Endometrial microvascular endothelial cells (primary cell): ENCODE measurements around the gene RNF183. TPM values are rescaled to one million over a fixed set of nuclear protein-coding genes. Genes with fewer than 3 reads are reported as not detected.

ENCODE experiments used
- in situ Hi-C: cut with HindIII; loops from 2 replicates; pipeline ENCODE4 v1.10.0; 2017; ENCODE audit warnings: low sequenced_read_pairs, low pct_unique_long_range_greater_than_20kb; ENCODE audit errors: inconsistent ontology term
- total RNA-seq: library from RNA; depleted of rRNA; stranded (reverse); fragments of >200 nt; gene quantifications from one replicate; pipeline ENCODE4 v1.2.3, GENCODE V29; 2015; ENCODE audit errors: inconsistent ontology term

Gene RNF183, protein sequence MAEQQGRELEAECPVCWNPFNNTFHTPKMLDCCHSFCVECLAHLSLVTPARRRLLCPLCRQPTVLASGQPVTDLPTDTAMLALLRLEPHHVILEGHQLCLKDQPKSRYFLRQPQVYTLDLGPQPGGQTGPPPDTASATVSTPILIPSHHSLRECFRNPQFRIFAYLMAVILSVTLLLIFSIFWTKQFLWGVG
- total RNA-seq = not detected

DNA sequence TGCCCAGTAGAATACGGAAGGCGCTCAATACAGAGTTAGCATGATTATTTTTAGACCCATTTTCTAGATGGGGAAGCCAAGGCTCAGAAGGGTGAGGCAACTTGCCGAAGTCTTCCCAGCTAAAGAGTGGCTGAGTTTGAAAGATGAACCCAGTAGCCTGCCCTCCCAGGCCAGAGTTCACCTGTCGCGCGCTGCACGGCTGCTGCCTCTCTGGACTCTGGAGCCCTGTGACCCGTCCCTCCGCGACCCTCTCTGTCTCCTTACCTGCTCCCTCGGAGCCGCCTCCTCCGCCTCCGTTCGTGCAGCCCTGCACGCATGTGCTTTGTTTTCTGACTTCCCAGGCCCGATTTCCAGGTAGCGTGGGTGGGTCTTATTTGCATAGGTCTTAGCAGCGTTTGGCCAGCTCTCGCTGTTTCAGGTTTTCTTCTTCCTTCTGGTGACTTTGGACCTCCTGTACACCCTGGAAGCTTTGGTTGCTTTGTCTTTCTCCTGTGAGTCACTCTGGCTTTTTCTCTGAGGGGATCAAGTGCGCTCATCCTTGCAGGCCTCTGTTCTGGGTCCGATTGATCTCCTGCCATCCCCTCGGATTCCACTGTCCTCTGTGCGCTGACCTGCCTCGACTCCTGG is at the start of gene RNF183:
Gene RNF183, minus strand, starts transcription at position 585 of the 627 bp plus-strand sequence. CDS start 5,192 bp downstream, outside the sequence.
- in situ Hi-C loops = no loop called here

DNA sequence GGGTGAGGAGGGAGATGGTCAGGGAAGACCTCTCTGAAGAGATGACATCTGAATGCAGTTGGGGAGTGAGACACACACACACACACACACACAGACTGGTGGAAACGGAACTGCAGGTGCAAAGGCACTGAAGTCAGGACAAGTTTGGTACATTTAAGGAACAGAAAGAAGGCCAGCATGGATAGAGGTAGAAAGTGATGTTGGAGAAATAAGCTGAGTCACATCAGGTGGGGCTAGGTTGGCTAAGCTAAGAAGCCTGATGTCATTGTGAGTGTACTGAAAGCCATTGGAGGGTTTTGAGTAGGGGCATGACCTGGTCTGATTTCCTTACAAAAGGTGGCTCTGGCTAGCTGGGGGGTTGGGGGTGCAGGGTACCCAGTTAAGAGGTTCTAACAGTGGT is 49.2 kb upstream of the RNF183 start:
- in situ Hi-C loops = no loop called here

DNA sequence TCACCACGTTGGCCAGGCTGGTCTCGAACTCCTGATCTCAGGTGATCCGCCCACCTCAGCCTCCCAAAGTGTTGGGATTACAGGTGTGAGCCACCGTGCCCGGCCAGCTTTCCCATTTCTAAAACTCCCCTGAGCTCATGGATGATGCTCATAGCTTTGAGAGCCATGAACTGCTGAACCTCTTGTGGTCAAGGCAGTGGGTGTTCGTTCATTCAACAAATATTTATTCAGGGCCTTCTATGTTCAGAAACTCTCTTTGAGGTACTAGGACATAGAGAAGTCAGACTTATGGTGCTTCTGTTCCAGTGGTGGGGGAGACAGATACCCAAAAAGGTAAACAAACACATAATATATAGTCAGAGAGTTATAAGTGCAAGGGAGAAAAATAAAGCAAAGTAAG is 48.8 kb upstream of the RNF183 start:
- in situ Hi-C loops = no loop called here

DNA sequence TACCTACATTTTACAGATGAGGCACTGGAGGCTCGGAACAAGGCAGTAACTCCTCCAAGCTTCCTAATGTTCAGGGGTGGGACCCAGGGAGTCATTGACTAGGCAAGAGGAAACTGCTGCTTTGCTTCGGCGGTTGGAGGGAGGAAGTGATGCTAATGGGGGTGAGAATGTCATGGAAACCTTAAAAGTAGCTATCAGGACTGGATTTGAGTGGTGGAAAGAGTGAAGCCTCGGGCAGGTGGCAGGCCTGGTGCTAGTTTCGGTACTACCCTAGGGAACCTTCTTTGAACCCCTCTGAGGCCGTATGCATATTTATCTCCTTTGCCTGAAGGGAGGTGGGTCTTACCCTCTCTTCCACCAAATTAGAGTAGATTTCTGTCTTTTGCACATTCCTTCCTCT is 47.8 kb upstream of the RNF183 start:
- in situ Hi-C loops = no loop called here

DNA sequence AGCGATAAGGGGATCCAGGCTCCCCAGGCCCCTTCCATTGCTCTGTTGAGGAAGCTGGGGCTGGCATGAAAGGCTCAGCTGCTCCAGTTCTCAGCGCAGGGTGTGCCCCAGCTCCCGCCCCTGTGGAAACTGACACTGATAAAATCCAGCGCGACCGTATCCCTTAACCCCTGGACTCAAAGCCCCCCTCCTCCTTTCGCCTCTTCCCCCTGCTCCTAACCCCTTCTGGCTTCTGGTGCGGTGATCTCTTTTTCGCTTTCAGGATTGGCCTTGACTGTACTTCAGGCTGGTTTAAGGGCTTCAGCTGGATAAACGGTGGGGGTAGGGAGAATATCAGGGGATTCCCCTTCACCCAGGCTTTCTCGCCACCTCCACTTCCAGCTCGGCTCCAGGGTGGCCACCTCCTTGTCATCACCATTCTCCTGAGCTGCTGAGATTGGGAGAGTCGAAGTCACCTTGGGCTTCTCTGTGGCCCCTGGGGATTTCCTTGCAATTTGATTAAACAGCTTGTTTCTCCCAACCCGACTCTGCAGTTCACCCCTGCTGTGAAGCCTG is 47.0 kb upstream of the RNF183 start:
- in situ Hi-C loops = no loop called here

DNA sequence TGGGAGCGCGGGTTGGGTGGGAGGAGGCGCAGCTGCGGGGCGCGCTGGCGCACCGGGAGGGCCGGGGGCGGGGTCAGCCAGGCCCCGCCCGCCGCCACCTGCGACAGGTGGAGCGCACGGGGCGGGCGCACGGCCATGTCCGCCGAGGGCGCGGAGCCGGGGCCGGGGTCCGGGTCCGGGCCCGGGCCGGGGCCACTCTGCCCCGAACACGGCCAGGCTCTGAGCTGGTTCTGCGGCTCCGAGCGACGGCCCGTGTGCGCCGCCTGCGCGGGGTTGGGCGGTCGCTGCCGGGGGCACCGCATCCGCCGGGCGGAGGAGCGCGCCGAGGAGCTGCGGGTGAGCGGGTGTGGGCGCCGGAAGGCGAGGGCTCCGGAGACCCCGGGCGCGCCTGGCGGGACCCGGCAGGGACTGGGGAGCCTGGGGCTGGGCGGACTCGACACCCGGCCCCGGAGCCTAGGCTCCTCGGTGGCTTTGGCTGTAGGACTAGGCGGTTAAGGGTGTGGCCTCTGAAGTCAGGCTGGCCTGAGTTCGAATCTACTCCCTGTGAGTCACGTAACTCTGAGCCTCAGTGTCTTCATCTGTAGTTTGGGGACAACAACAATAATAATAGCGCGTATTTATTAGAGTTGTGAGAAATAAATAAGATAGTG is 46.4 kb upstream of the RNF183 start, which contains the start of gene BSPRY:
Gene BSPRY, plus strand, starts transcription at position 97 of the 650 bp plus-strand sequence. Its CDS starts 39 bp downstream, at position 136.
- in situ Hi-C loops = no loop called here

DNA sequence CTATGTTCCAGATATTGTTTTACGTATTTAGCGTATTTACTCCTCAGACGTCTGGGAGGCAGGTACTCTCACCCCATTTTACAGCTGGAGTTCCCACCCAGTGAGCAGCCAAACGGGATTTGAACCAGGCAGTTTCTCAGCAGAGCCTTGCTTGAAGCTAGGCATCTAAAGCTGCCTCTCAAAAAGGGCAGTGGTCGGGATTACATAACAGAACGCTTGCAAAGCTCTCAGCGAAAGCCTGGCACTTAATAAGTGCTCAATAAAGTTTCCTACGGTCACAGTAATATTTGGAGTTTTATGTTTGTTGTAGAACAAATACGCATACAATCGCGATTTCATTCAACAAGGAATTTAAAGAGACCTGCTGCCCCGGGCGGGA is 45.9 kb upstream of the RNF183 start:
- in situ Hi-C loops = no loop called here

DNA sequence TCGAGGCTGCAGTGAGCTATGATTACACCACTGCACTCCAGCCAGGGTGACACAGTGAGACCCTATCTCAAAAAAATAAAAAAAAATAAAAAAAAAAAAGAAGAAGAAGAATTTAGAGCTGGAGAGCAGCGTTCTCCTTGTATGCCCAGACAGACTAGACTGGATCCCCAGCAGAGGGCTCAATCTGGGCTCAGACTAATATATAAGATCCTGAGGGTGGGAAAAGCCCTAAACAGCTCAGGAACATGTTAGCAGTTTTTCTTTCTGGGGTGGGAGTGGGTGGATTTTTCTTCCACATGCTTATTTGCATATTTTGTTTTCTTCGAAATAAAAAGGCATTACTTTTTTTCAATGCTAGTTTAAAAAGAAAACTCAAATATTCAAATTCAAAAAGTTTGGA is 45.3 kb upstream of the RNF183 start:
- in situ Hi-C loops = no loop called here

DNA sequence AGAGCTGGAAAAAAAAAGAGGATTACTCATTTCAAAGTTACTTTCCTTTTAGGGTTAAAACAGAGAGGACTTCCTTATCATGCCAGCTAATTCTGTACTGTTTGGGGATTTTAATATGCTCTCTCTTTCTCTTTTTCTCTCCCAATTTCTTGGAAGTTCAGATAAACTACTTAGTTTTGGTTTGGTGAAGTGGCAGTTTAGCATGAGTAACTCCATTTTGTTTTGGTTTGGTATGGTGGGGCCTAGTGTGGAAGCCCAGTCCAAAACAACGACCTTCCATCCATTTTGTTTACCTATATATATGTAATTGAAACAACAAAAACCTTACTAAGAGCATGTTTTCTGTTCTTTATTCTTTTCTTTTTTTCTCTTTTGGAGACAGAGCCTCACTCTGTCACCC is 42.5 kb upstream of the RNF183 start:
- in situ Hi-C loops = no loop called here

DNA sequence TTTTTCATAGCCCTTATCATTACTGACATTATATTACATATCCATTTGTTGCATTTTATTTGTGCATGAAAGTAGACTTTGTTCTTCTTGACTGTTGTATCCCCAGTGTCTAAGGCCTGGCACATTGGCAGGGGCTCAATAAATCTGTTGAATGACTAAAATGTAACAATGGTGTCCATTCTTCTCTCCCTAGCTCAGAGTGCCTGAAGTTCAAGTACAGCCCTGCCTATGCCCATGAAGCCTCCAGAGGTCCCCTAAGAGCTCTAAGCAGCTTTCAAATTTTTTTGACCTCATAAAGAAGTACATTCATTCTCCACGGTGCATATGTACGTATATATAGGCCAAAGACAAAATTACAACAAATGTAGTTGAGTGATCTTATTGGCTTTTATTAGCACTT is 42.0 kb upstream of the RNF183 start:
- in situ Hi-C loops = no loop called here

DNA sequence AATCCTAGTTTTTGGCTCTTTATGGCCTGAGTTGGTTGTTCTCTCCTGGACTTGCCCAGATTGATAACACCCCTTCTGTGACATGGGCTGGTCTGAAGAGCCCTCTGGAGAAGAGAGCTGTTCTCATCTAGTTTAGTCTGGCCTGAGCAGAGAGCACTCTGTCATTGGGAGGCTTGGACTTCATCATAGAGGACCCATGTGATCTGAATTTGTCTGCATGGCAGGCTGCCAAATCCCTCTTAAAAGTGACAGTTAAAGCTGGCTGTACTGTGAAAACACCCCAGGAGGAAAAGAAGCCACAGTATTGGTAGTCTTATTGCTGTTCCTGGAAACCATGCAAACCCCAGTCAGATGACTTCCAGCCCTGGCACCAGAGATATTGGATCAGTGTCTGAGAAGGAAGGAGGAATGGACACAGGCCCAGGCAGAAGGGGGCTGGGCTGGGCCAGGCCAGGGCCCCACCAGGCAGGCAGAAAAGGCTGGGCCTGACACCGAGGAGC is 40.6 kb upstream of the RNF183 start:
- in situ Hi-C loops = no loop called here

DNA sequence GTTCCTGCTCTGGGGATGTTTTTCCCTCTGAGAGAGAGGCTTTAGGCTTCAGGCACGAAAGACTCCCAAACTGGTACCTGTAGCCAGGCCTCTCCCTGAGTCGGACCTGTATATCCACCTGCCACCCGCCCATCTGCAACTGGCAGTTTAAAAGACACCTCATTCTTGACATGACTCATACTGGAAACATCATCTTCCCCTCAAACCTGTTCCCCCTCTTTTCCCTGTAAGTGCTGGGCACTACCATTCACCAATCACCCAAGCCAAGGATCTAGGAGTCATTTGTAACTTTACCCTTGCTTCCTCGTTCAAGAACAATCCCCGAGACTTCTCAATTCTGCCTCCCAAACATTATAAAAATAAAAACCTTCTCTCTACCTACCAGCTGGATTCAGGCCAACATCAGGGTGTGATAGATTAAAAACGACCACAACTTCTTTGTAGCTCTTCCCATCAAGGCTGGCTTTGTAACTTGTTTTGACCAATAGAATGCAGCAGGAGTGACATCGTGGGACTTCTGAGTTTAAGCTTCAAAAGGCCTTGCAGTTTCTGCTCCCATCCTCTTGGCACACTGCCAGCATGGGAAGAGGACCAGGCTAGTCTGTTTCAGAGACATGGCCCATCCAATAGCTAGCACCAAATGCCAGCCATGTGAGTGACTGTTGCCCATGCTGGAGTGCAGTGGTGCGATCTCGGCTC is 38.7 kb upstream of the RNF183 start:
- in situ Hi-C loops = no loop called here

DNA sequence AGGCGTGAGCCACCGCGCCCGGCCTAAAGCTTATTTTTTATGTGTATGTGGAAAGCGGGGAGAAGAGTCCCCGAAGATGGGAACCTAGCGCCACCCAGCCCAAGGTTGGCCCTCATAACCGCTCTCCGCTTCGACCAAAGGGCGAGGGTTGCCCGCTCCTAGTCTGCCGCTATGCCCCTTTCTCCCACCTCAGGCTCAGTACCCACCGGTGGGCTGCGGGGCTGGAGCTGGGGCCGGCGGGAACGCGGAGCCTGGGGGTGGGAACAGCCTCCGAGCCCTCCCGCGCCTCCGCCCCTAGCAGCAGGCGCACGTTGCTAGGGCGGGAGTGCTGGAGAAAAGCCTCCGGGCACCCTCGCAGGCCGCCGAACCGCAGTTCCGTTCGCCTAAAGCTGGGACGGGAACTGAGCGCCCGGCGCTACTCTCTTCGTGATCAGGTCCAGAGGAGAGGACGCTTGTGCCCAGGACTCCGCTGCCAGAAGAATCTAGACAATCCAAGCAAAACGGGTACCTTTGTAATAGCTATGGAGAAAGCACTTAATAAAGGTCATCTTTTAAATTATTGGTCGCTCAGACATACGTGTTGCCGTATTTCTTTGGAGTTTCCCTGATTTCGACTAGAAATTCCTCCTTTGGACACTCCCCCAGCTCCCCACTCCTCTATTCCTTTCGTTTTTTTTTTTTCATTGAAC is 37.0 kb upstream of the RNF183 start, which contains the start of gene WDR31:
Gene WDR31, minus strand, starts transcription at position 265 of the 689 bp plus-strand sequence. CDS start 8,253 bp downstream, outside the sequence.
- in situ Hi-C loops = no loop called here

DNA sequence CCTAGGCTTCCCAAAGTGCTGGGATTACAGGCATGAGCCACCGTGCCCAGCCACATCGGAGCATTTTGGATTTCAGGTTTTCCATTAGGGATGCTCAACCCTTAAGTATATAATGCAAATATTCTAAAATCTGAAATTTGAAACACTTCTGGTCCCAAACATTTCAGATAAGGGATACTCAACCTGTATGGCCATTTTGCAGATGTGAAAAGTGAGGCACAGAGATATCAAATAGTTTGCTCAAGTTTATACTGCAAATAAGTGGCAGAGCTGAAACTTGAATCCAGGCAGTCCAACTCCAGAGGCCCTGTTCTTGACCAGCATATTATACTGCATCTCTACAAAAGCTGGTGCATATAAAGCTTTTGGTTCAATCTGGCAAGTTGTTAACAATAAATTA is 34.5 kb upstream of the RNF183 start:
- in situ Hi-C loops = no loop called here

DNA sequence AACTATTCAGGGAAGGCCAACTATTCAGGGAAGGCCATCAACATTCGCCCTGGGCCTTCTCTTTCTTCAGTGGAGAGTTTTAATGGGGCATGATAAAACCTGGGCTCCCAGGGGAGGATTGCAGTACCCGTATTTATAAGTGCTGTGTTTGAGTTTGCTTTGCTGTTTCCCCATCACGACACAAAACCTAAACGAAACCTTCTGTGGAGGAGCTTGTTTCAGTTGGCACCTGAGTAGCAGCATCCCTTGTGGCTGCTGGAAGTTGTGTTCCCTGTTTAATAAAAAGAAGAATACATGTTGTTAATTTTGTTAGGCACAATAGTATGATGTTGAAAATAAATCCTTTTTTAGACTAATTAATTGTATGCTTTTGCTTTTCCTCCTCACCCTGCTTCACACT is 28.6 kb upstream of the RNF183 start:
- in situ Hi-C loops = no loop called here

DNA sequence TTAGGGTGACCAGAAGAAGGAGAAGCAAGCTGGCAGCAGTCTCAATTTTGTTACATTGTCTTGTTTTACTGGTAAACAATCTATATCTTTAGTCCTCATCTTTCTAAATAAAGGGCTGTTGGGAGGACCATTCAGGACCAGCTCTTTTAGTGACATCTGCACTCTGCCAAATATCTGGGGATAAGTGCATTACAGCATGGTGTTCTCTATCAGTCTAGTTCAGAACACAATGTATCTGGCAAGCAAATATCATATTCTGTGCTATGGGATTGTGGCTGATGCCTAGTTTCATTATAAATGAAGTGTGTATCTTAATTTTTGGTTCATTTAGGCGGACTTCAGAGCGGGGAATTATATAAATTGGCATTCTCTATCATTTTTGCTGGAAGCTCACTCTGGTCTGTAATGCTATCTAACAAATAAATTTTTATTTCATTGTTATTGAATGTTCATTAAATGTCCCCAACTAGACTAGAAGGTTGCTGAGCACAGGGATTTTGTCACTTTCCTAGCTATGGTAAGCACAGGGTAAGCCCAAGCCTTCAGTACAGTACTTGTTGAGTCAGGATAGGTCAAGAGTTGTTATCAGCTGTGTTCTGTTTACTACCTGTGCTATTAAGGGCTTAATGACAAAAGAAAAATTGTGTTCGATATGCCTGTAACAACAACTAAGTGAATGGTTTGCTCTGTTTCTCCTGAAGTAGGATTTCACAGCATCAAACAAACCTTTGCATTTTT is 25.0 kb upstream of the RNF183 start:
- in situ Hi-C loops = no loop called here

DNA sequence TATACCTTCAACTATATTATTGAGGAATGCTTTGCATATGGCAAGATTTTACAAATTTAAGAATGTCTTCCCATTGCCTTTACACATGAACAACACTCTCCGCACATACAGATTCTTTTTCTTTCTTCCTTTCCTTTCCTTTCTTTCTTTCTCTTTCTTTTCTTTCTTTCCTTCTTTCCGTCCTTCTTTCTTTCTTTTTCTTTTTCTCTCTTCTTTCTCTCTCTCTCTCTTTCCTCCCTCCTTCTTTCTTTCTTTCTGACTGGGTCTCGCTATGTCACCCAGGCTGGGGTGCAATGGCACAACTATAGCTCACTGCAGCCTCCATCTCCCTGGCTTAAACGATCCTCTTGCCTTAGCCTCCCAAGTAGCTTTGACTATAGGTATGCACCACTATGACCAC is 23.1 kb upstream of the RNF183 start:
- in situ Hi-C loops = no loop called here

DNA sequence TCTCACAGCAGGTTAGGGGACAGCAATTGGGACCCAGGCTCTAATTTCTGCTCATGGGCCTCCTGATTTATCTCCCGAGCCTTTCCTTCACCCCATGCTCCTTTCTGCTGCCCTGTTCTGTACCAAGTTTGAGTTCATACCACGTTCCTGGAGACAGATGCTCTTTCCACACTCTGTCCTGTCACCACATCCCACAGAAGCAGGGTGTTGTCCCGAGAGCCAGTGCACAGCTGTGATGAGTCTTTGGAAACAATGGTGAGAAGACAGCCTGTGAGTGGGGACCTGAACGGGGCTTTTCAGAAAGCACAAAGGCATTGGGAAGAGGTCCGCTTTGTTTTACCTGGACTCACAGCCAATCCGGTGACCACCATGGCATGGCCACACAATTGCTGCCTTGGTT is 19.5 kb upstream of the RNF183 start:
- in situ Hi-C loops = no loop called here
